Stimulated activated naive CD4-positive, alpha-beta T cell treated with Interleukin-2 at 50 U/mL for 16 hours (primary cell): ENCODE data around the gene SLC6A7.

Experiments used
- DNase-seq: peaks from one replicate; lab custom pipeline; 2025; lab: John Stamatoyannopoulos, UW

Gene SLC6A7

GRCh38 chr5:150190987-150191386 lies 1.1 kb downstream of the SLC6A7 start:
- DNase-seq: no peak

GRCh38 chr5:150192462-150192861 lies 2.6 kb downstream of the SLC6A7 start:
- no peak for DNase-seq

GRCh38 chr5:150195736-150196485 lies 6.0 kb downstream of the SLC6A7 start:
- no peak for DNase-seq

GRCh38 chr5:150196514-150196913 lies 6.7 kb downstream of the SLC6A7 start:
- DNase-seq: no peak

- no peak for DNase-seq
These were observed 7.1 kb downstream of the SLC6A7 start for GRCh38 chr5:150196986-150197385.

- DNase-seq: no peak
These were observed 7.6 kb downstream of the SLC6A7 start for GRCh38 chr5:150197476-150197875.

GRCh38 chr5:150202501-150202900 lies 12.6 kb downstream of the SLC6A7 start:
- no peak for DNase-seq

- DNase-seq: no peak
These were observed 14.1 kb downstream of the SLC6A7 start for GRCh38 chr5:150203832-150204589.

GRCh38 chr5:150204590-150204960 lies 14.7 kb downstream of the SLC6A7 start:
- DNase-seq: no peak

- DNase-seq: no peak
These were observed 16.4 kb downstream of the SLC6A7 start for GRCh38 chr5:150206098-150206778.

- DNase-seq: no peak
These were observed 16.9 kb downstream of the SLC6A7 start for GRCh38 chr5:150206779-150207115.

GRCh38 chr5:150208187-150209098 lies 18.6 kb downstream of the SLC6A7 start:
- no peak for DNase-seq

- no peak for DNase-seq
These were observed 19.3 kb downstream of the SLC6A7 start for GRCh38 chr5:150209099-150209635.

GRCh38 chr5:150210644-150211043 lies 20.8 kb downstream of the SLC6A7 start:
- DNase-seq: no peak

- DNase-seq: no peak
These were observed 21.5 kb downstream of the SLC6A7 start for GRCh38 chr5:150211156-150212030.

GRCh38 chr5:150213530-150213929 lies 23.7 kb downstream of the SLC6A7 start:
- no peak for DNase-seq

GRCh38 chr5:150214289-150214688 lies 24.4 kb downstream of the SLC6A7 start:
- DNase-seq: no peak

- no peak for DNase-seq
These were observed 26.4 kb downstream of the SLC6A7 start for GRCh38 chr5:150215979-150216944.

- DNase-seq: no peak
These were observed 27.2 kb downstream of the SLC6A7 start for GRCh38 chr5:150217038-150217437.
